EH (cell line): Measurements from ENCODE around the gene CD38.

ENCODE experiments used
- DNase-seq: peaks from one replicate; pipeline ENCODE4 v3.0.0-alpha.2; 2015; ENCODE audit warnings: low read depth

CD38 gene

GRCh38 chr4:15899511-15899910 lies 121.4 kb downstream of the CD38 start:
- DNase-seq = no peak

GRCh38 chr4:15901007-15901406 lies 122.9 kb downstream of the CD38 start:
- no peak for DNase-seq

- DNase-seq = no peak
Observed at GRCh38 chr4:15901998-15902397, 123.9 kb downstream of the CD38 start.

GRCh38 chr4:15902746-15903145 lies 124.6 kb downstream of the CD38 start:
- DNase-seq = no peak
